Amniotic stem cell (primary cell): ENCODE measurements around the gene GNB3.
"Not testable (repeated sequence)": the region's sequence is repeated elsewhere in the genome, so short reads cannot be mapped to it uniquely, and the experiment has no call there.

Experiments
- DNase-seq: peaks from one replicate; lab custom pipeline; 2025; lab: John Stamatoyannopoulos, UW

GNB3 gene

DNA sequence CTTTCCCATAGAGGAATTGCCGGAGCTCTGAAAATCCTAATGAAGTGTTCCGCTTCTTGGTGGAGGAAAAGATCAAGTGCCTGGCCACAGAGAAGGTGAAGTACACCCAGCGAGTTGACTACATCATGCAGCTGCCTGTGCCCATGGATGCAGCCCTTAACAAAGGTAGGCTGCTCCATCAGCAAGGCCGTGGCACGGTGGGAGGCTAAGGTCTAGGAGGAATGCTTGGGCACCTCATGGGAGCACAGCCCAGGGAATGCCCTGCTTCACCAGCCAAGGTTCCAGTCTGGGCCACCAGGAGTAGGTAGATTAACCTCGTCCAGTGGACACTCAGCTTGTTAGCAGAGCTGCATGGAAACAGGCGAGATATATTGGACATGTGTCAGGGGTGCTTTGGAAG, 20.2 kb downstream of the GNB3 start:
- no peak for DNase-seq

DNA sequence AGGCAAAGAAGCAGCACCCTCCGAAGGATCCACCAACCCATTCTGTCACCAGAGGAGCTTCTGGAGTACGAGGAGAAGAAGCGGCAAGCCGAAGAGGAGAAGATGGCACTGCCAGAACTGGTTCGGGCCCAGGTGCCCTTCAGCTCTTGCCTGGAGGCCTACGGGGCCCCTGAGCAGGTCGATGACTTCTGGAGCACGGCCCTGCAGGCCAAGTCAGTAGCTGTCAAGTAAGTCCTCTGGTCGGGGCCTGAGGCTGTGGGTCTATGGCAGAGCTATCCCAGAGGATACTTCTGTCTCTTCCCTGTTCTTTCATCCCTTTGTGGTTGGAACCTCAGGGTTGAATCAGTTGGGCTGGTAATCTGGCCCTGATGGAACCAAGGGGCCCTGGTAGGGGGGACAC, 20.7 kb downstream of the GNB3 start:
- DNase-seq = no peak

- DNase-seq = no peak
These were observed 22.3 kb downstream of the GNB3 start for GRCh38 chr12:6863033-6863432.

DNA sequence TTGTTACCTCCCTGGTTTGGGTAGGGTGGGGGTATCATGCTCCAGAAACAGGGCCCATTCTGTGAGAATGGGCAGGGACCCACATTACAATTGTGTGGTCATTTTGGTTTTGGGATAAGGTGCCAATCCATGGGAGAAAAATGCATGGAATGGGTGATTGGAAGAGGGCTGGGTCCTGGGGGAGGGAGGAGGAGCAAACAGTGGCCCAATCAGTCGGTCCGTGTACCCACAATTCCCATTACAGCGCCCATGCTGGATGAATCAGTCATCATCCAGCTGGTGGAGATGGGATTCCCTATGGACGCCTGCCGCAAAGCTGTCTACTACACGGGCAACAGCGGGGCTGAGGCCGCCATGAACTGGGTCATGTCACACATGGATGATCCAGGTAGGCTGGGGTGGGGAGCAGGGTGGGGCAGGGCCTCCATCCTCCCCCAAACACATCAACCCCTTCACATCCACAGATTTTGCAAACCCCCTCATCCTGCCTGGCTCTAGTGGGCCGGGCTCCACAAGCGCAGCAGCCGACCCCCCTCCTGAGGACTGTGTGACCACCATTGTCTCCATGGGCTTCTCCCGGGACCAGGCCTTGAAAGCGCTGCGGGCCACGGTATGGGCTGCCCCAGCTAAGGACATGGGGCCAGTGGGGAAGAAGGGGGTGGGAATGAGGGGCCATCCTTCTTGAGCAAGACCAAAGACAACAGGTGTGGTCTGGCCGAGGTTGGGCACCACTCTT, 23.0 kb downstream of the GNB3 start:
- DNase-seq = no peak

DNA sequence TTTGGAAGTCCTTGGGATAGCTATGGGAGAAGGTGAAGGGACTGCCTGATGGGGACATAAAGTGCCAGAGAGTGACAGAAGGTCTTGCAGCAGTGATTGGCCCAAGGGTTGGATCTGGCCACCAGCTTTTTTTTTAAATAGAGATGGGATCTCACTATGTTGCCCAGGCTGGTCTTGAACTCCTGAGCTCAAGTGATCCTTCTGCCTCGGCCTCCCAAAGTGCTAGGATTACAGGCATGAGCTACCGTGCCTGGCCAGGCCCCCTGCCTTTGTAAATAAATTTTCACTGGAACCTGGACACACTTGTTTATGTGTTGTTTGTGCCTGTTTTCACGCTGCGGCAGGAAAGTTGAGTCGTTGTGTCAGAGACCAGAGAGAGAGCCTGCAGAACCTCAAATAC, 24.6 kb downstream of the GNB3 start:
- not testable (repeated sequence) for DNase-seq

- no peak for DNase-seq
These were observed 25.6 kb downstream of the GNB3 start for GRCh38 chr12:6866163-6866919.

DNA sequence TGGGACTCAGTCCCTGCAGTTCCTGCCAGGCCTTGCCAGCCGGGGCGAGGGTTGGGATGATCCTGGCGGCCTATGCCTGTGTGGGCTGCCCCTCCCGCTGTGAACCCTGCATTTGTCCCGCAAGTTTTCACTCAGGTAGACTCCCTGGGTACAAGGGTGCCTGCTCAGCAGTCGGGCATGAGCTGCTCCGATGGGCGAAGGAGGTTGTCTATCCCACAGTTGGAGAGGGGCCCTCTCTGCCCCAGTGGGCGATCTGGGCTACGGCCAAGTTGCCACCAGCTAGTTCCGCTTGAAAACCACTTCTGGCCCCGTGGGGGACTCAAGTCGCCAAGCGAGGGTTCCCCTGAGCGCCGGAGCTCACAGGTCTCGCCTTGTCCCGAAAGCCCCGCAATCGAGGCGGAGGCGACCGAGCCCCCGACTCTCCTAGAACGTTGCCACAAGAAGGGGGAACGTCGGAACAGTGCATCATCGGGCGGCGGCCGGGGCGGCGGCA, 26.2 kb downstream of the GNB3 start:
- no peak for DNase-seq

GRCh38 chr12:6867413-6868210, 26.9 kb downstream of the GNB3 start, which contains the start of gene TPI1:
Gene TPI1 (plus strand): TSS chr12:6867531. CDS start chr12:6867567, 36 bp downstream.
- peak; percentile 48 for DNase-seq

DNA sequence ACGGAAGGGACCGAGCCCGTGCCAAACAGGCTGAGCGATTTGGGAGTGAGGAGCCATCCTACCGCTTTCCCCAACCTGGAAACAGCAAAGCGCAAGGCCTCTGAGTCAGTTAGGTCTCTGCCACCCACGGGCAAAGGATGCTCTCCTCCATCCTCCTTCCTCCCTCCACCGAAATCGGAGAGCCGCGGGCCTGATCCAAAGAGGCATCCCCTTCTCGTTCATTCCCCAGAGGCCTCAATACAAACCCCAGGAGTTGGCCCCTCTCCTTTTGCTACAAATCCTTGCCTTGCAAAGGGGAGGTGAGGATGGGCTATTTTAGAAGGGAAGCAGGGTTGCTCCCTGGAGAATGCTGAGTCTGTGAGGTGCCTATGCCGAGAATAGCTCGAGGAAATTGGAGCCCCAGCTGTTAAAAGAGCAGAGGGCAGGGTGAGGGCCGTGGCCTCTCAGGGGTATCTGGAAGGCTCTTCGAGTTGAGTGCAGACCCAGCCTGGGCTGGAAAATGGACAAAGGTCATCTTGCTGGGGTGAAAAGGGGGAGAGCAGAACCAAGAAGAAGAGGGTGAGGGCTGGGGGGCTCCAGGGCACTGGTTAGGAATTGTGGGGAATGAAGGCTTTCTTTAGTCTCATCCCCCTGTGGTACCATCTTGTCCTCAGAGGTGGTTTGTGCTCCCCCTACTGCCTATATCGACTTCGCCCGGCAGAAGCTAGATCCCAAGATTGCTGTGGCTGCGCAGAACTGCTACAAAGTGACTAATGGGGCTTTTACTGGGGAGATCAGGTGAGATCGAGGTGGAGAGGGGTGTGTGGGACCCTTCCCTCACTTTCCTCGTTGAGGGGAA, 27.7 kb downstream of the GNB3 start:
- no peak for DNase-seq

DNA sequence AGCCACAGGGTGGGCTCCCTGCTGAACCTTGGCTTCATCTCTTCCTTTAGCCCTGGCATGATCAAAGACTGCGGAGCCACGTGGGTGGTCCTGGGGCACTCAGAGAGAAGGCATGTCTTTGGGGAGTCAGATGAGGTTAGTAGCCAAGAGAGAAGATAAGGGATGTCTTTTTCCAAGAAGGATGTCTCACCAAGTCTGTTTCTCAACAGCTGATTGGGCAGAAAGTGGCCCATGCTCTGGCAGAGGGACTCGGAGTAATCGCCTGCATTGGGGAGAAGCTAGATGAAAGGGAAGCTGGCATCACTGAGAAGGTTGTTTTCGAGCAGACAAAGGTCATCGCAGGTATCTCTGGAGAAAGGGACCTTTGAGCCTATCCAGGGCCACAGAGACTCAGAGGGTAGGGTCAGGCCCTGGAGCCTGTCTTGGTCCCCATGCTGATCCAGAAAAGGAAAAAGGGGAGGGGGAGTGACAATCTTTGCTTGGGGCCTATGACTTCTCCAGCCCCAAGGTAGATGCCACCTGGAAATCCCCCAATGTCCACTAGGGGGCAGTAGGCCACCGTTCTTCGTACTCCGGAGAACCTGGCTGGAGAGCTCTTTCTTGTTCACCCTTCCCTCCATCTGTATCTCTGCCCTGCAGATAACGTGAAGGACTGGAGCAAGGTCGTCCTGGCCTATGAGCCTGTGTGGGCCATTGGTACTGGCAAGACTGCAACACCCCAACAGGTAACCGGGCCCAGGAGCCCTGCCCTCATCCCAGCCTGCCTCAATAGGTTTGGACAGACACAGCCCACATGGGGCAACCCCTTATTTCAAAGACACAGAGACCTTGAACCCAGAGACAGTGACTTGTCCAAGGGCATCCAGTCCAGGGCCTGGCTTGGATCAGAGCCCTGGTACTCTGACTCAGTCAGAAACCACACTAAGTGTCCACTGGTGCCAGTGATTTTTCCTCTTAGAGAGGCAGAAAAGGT, 28.6 kb downstream of the GNB3 start:
- peak; percentile 27 for DNase-seq

GRCh38 chr12:6870304-6870703, 29.6 kb downstream of the GNB3 start:
- not testable (repeated sequence) for DNase-seq

GRCh38 chr12:6871052-6871957, 30.6 kb downstream of the GNB3 start:
- no peak for DNase-seq

- DNase-seq = peak; percentile 34
These were observed 31.6 kb downstream of the GNB3 start for GRCh38 chr12:6872073-6873048.

DNA sequence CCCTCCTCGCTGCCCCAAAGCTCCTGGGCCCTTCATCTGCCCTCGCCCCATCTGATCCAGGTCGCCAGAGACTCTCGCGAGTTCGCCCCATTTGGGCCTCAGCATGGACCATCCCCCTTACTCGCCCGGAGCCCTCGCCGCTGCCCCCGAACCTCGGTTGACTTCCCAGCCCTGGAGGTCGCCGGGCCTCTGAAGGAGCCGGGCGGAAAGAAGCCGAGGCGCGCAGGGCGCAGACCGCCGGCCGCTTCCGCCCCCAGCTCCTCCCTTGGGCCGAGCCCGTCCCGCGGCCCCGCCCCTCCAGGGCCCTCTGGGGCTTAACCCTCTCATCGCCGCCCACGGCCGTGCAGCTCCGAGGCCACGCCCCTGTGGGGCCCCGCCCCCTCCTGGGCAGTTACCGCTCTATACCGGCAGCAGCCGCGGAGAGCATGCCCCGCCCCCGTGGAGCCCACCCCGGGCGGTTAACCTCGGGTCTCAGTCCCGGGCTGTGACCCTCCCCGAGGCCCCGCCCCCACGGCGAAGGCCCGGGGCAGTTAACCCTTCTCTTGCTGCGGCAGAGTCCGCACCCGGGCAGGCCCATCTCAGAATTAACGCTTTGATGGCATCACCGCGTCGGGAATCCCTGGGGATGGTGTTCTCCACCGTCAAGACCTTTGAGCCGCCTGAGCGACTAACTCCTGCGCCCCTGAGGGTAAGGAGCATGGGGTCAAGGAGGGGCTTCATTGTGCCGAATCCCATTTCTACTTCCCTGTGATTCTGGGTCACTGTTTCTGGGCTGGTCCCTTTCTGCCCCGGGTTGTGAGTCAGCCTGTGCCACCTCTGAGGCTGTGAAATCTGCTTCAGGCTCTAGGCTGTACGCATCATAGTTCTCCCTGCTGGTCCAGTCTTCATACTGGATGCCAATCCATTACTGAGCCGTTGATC, 32.6 kb downstream of the GNB3 start, which contains the start of gene SPSB2:
SPSB2 (minus strand) TSS at position 210 of the 921 bp plus-strand sequence. CDS start 402 bp downstream, outside the sequence.
- DNase-seq = peak; percentile 74

GRCh38 chr12:6874015-6874368, 33.3 kb downstream of the GNB3 start:
- DNase-seq = not testable (repeated sequence)

DNA sequence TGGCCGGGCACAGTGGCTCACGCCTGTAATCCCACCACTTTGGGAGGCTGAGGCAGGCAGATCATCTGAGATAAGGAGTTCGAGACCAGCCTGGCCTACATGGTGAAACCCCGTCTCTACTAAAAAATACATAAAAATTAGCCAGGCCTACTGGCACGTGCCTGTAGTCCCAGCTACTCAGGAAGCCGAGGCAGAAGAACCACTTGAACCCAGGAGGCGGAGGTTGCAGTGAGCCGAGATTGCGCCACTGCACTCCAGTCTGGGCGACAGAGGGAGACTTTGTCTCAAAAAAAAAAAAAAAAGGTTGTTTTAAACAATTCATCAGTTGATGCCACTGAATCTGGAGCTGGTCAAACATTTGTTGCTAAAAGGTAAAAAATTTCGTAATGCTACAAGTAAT, 39.1 kb downstream of the GNB3 start:
- DNase-seq = not testable (repeated sequence)

- DNase-seq = no peak
These were observed 42.5 kb downstream of the GNB3 start for GRCh38 chr12:6883252-6883651.
